ENCODE measurements around the gene MGAT4A. TPM values are rescaled to one million over a fixed set of nuclear protein-coding genes. Genes with fewer than 3 reads are reported as not detected.

The MGAT4A gene
- total and polyA plus RNA-seq, 9 of the 15 experiments (the other 6 are each of a cell fraction or from before 2014, with no cell fraction given), result 0.03 to 0.53 (median 0.18) TPM; not detected in 2

DNA sequence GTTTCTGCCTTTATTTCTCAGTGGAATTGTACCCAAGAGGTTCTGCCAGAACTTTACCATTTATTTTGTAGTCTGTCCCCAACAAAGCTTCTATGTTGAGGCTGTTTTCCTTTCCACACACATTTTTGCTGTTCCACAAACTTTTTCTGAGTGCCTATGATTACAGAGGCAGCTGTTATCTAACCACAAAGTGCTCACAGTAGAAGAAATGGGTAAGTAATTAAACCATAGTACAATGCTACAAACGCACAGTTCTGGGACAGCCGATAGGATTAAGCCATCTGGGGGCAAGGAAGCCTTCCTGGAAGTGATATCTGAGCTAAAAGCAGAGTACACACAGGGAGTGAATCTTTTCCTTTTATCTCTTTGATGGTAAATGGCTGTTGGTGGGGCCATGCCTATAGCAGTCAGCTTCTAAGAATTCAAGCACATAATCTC lies 3.9 kb upstream of the MGAT4A start (continued):
- TF ChIP-seq, protein P1, sequence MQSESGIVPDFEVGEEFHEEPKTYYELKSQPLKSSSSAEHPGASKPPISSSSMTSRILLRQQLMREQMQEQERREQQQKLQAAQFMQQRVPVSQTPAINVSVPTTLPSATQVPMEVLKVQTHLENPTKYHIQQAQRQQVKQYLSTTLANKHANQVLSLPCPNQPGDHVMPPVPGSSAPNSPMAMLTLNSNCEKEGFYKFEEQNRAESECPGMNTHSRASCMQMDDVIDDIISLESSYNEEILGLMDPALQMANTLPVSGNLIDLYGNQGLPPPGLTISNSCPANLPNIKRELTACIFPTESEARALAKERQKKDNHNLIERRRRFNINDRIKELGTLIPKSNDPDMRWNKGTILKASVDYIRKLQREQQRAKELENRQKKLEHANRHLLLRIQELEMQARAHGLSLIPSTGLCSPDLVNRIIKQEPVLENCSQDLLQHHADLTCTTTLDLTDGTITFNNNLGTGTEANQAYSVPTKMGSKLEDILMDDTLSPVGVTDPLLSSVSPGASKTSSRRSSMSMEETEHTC (IDR thresholded peaks at IDR 0.05), result no peak
- TF ChIP-seq SOX6 (IDR thresholded peaks at IDR 0.05) (peak; percentile 94), TFAM (CRISPR knock-in tag; conservative IDR thresholded peaks at IDR 0.05) (no peak), DPF2 (IDR thresholded peaks at IDR 0.05) (peak; percentile 49; the same call in 1 of the 2 replicates), KDM1A (IDR thresholded peaks at IDR 0.05) (peak; percentile 88 to 93), BCOR (IDR thresholded peaks at IDR 0.05) (0 out of 2 replicates have a peak, but pooled peaks have one; percentile 23), MEF2D (tag; conservative IDR thresholded peaks at IDR 0.05; ENCODE audit: low read depth) (no peak), ZNF586 (CRISPR knock-in tag; conservative IDR thresholded peaks at IDR 0.05) (no peak), FOXK2 (conservative IDR thresholded peaks at IDR 0.05 in 1 of 2, IDR thresholded peaks at IDR 0.05 in 1 of 2; ENCODE audit: low read depth in 2 of 2) (no peak), ZNF431 (CRISPR knock-in tag; IDR thresholded peaks at IDR 0.05) (no peak)
- TF ChIP-seq, protein P2, sequence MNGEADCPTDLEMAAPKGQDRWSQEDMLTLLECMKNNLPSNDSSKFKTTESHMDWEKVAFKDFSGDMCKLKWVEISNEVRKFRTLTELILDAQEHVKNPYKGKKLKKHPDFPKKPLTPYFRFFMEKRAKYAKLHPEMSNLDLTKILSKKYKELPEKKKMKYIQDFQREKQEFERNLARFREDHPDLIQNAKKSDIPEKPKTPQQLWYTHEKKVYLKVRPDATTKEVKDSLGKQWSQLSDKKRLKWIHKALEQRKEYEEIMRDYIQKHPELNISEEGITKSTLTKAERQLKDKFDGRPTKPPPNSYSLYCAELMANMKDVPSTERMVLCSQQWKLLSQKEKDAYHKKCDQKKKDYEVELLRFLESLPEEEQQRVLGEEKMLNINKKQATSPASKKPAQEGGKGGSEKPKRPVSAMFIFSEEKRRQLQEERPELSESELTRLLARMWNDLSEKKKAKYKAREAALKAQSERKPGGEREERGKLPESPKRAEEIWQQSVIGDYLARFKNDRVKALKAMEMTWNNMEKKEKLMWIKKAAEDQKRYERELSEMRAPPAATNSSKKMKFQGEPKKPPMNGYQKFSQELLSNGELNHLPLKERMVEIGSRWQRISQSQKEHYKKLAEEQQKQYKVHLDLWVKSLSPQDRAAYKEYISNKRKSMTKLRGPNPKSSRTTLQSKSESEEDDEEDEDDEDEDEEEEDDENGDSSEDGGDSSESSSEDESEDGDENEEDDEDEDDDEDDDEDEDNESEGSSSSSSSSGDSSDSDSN (IDR thresholded peaks at IDR 0.05; ENCODE audit: borderline replicate concordance in 1 of 2, low read depth in 2 of 2, low read length in 2 of 2), result no peak
- TF ChIP-seq, protein P3, sequence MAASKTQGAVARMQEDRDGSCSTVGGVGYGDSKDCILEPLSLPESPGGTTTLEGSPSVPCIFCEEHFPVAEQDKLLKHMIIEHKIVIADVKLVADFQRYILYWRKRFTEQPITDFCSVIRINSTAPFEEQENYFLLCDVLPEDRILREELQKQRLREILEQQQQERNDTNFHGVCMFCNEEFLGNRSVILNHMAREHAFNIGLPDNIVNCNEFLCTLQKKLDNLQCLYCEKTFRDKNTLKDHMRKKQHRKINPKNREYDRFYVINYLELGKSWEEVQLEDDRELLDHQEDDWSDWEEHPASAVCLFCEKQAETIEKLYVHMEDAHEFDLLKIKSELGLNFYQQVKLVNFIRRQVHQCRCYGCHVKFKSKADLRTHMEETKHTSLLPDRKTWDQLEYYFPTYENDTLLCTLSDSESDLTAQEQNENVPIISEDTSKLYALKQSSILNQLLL (CRISPR knock-in tag; IDR thresholded peaks at IDR 0.05; ENCODE audit: borderline replicate concordance), result no peak

Data from K562 (cell line).